ENCODE data around the gene UMPS.

DNA sequence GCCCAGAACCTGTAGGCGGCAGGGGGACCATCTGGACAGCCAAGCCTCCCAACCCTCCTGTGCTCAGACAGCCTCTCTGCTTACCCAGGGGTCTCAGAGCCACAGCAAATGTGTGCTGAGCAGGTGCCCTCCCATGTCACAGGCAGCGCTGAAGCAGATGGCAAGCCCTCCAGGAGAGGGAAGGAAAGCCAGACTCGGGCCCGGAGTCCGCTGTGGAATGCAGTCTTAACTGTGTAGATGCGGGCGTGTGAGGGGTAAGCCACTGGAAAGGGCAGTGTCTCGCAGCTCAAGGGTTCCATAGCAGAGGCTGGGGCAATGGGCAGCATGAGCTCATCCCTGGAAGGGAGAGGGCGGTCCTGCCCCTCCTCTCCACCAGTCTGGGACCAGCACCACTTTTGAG, 45.6 kb downstream of the UMPS start:
- TF ChIP-seq SIN3A (IDR thresholded peaks at IDR 0.05; ENCODE audit: borderline replicate concordance, insufficient read depth, low read depth, low read length) (no peak), TCF7L2 (IDR thresholded peaks at IDR 0.05; ENCODE audit: low read depth, low read length) (no peak), POLR2AphosphoS5 (IDR thresholded peaks at IDR 0.05; ENCODE audit: low read depth, low read length) (no peak)
- TF ChIP-seq, protein P1, sequence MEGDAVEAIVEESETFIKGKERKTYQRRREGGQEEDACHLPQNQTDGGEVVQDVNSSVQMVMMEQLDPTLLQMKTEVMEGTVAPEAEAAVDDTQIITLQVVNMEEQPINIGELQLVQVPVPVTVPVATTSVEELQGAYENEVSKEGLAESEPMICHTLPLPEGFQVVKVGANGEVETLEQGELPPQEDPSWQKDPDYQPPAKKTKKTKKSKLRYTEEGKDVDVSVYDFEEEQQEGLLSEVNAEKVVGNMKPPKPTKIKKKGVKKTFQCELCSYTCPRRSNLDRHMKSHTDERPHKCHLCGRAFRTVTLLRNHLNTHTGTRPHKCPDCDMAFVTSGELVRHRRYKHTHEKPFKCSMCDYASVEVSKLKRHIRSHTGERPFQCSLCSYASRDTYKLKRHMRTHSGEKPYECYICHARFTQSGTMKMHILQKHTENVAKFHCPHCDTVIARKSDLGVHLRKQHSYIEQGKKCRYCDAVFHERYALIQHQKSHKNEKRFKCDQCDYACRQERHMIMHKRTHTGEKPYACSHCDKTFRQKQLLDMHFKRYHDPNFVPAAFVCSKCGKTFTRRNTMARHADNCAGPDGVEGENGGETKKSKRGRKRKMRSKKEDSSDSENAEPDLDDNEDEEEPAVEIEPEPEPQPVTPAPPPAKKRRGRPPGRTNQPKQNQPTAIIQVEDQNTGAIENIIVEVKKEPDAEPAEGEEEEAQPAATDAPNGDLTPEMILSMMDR (IDR thresholded peaks at IDR 0.05) = no peak
- TF ChIP-seq, protein P2, sequence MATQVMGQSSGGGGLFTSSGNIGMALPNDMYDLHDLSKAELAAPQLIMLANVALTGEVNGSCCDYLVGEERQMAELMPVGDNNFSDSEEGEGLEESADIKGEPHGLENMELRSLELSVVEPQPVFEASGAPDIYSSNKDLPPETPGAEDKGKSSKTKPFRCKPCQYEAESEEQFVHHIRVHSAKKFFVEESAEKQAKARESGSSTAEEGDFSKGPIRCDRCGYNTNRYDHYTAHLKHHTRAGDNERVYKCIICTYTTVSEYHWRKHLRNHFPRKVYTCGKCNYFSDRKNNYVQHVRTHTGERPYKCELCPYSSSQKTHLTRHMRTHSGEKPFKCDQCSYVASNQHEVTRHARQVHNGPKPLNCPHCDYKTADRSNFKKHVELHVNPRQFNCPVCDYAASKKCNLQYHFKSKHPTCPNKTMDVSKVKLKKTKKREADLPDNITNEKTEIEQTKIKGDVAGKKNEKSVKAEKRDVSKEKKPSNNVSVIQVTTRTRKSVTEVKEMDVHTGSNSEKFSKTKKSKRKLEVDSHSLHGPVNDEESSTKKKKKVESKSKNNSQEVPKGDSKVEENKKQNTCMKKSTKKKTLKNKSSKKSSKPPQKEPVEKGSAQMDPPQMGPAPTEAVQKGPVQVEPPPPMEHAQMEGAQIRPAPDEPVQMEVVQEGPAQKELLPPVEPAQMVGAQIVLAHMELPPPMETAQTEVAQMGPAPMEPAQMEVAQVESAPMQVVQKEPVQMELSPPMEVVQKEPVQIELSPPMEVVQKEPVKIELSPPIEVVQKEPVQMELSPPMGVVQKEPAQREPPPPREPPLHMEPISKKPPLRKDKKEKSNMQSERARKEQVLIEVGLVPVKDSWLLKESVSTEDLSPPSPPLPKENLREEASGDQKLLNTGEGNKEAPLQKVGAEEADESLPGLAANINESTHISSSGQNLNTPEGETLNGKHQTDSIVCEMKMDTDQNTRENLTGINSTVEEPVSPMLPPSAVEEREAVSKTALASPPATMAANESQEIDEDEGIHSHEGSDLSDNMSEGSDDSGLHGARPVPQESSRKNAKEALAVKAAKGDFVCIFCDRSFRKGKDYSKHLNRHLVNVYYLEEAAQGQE (IDR thresholded peaks at IDR 0.05; ENCODE audit: insufficient read depth in 1 of 2, low read depth in 2 of 2, low read length in 1 of 2) = no peak
